Esophagus squamous epithelium (tissue), 5 donors: ENCODE data around the gene GALR3. TPM values are rescaled to one million over a fixed set of nuclear protein-coding genes. Genes with fewer than 3 reads are reported as not detected.
A peak's percentile ranks its signal among the peaks of the same experiment; 100 is the strongest.

Experiments
- DNase-seq: peaks from one replicate; lab custom pipeline; 2025; lab: John Stamatoyannopoulos, UW
- H3K27ac ChIP-seq, 4 donors: fragments of 200-600 bp; sonication (generic); one replicate each; pipeline ENCODE4 v1.5.1; 2016 to 2019; ENCODE audit warnings: mild to moderate bottlenecking in 1 of 4
- H3K27me3 ChIP-seq, 4 donors: fragments of 200-600 bp; sonication (generic); 1 replicate in 3 of 4; 2 replicates in 1 of 4; pipeline versions ENCODE4 v1.5.1 to v1.6.0; 2017 to 2021; ENCODE audit warnings: antibody characterized with exemption in 1 of 4
- H3K36me3 ChIP-seq, 3 donors: fragments of 200-600 bp; sonication (generic); one replicate each; pipeline ENCODE4 v1.5.1; 2016 to 2019
- H3K4me1 ChIP-seq, 3 donors: fragments of 200-600 bp; sonication (generic); one replicate each; pipeline ENCODE4 v1.5.1; 2017 to 2019
- H3K4me3 ChIP-seq, 4 donors: fragments of 200-600 bp; sonication (generic); 1 replicate in 3 of 4; 2 replicates in 1 of 4; pipeline ENCODE4 v1.5.1; 2016 to 2019; ENCODE audit warnings: mild to moderate bottlenecking in 2 of 4, moderate library complexity in 1 of 4
- H3K9me3 ChIP-seq, 3 donors: fragments of 200-600 bp; sonication (generic); one replicate each; pipeline ENCODE4 v1.5.1; 2016 to 2019
- POLR2A ChIP-seq, 4 donors: fragments of 450-650 bp; IDR thresholded peaks; one replicate each; pipeline ENCODE4 v1.6.1; 2017; ENCODE audit warnings: antibody characterized with exemption in 4 of 4, mild to moderate bottlenecking in 4 of 4, moderate library complexity in 3 of 4
- WGBS, 2 donors: methylation state at CpG; one replicate each; pipeline ENCODE4 v1.1.5; 2018; 5-methylcytosine and 5-hydroxymethylcytosine counted together
- intact Hi-C: fragments of 100-400 bp; cut with DNase I; formaldehyde crosslinking; loops from one replicate; pipeline ENCODE4 v1.15.0; 2022
- total RNA-seq, 4 donors: library from RNA; depleted of rRNA; stranded (reverse); fragments of >200 nt; gene quantifications; one replicate each; pipeline ENCODE4 v1.1.0, GENCODE V29; 2016
- TF ChIP-seq, protein P1 (sequence below), 6 experiments: fragments of 450-650 bp in 4 of 6; fragments of 200-600 bp in 2 of 6; sonication (generic) in 2 of 6; IDR thresholded peaks; one replicate each; pipeline ENCODE4 v1.5.1; 2016 to 2019; ENCODE audit warnings: antibody characterized with exemption in 6 of 6, mild to moderate bottlenecking in 4 of 6, moderate library complexity in 4 of 6
- donor health status: DM: yes; HTN: yes; CAD: no.

The GALR3 gene
- total RNA-seq, 4 donors from 2014 or later, result not detected

GRCh38 chr22:37846433-37846832, 23.3 kb downstream of the GALR3 start:
- Histone ChIP-seq H3K36me3 (peaks cover 0 to 6% (median 3%) of the 10 kb centered on the region in 3 donors), H3K4me3 (no peak overlapping the region), H3K27me3 (no peaks in the 10 kb centered on the region), H3K9me3 (no peaks in the 10 kb centered on the region), H3K27ac (no peak overlapping the region), H3K4me1 (peaks cover 20 to 50% (median 26%) of the 10 kb centered on the region in 3 donors)
- TF ChIP-seq, protein P1, sequence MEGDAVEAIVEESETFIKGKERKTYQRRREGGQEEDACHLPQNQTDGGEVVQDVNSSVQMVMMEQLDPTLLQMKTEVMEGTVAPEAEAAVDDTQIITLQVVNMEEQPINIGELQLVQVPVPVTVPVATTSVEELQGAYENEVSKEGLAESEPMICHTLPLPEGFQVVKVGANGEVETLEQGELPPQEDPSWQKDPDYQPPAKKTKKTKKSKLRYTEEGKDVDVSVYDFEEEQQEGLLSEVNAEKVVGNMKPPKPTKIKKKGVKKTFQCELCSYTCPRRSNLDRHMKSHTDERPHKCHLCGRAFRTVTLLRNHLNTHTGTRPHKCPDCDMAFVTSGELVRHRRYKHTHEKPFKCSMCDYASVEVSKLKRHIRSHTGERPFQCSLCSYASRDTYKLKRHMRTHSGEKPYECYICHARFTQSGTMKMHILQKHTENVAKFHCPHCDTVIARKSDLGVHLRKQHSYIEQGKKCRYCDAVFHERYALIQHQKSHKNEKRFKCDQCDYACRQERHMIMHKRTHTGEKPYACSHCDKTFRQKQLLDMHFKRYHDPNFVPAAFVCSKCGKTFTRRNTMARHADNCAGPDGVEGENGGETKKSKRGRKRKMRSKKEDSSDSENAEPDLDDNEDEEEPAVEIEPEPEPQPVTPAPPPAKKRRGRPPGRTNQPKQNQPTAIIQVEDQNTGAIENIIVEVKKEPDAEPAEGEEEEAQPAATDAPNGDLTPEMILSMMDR (IDR thresholded peaks at IDR 0.05), result no peak
- TF ChIP-seq POLR2A (IDR thresholded peaks at IDR 0.05), result no peak
- DNase-seq, result no peak
- intact Hi-C loops, result no loop called here
- WGBS, 2 donors, result 81 to 84% methylated on average over 2 of the region's 2 CpGs

DNA sequence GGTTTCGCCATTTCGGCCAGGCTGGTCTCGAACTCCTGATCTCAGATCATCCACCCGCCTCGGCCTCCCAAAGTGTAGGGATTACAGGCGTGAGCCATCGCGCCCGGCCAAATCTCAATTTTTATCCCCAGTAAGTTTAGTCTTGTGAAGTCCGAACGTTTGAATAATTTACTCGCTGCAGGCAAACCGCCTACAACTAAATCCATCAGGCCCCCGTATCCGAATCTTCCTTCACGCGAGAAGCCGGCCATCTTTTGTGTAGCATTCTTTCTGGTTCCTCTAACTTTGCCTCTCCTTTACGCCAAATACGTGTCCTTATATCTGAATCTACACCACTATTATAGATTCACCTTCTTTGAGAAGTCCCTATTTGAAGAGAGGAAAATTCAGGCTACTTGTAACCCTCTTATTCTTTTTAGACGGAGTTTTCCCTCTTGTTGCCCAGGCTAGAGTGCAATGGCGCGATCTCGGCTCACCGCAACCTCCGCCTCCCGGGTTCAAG, 25.5 kb downstream of the GALR3 start:
- Histone ChIP-seq H3K9me3 (no peaks in the 10 kb centered on the region), H3K4me1 (peaks cover 11 to 51% (median 15%) of the 10 kb centered on the region in 3 donors), H3K27ac (peak overlapping the region; percentile 90 to 96 (median 92)), H3K27me3 (no peaks in the 10 kb centered on the region), H3K4me3 (peak overlapping the region; percentile 66 to 91 (median 76)), H3K36me3 (peaks cover 0 to 28% (median 20%) of the 10 kb centered on the region in 3 donors)
- DNase-seq, result no peak
- intact Hi-C loops, result no loop called here
- no peak for TF ChIP-seq POLR2A (IDR thresholded peaks at IDR 0.05)
- TF ChIP-seq, protein P1 (IDR thresholded peaks at IDR 0.05), result no peak
- WGBS, 2 donors, result 27 to 49% methylated on average over 26 to 27 of the region's 27 CpGs

- 3 to 6% methylated on average over 9 to 13 of the region's 49 CpGs for WGBS, 2 donors
- peaks cover 0 to 34% (median 21%) of the 10 kb centered on the region in 3 donors for H3K36me3 ChIP-seq
- H3K27ac ChIP-seq, result peak within 1 kb of the TSS; percentile 90 to 96 (median 92)
- H3K4me1 ChIP-seq, result peaks cover 11 to 56% (median 15%) of the 10 kb centered on the region in 3 donors
- no peaks in the 10 kb centered on the region for H3K9me3 ChIP-seq
- intact Hi-C loops, result no loop called here
- peak in 3 of 4 donors; percentile 66 to 85 (median 84) for TF ChIP-seq POLR2A (IDR thresholded peaks at IDR 0.05)
- TF ChIP-seq, protein P1 (IDR thresholded peaks at IDR 0.05), result peak in 2 of 6 experiments; percentile 14
- peak within 1 kb of the TSS; percentile 66 to 91 (median 76) for H3K4me3 ChIP-seq
- no peaks in the 10 kb centered on the region for H3K27me3 ChIP-seq
- DNase-seq, result peak; percentile 41
Measured at GRCh38 chr22:37849089-37849751, 26.0 kb downstream of the GALR3 start, which contains the start of gene EIF3L. Gene EIF3L, plus strand, starts transcription at chr22:37849419. Its CDS starts 31 bp downstream, at chr22:37849450.

- H3K36me3 ChIP-seq, result peaks cover 0 to 50% (median 28%) of the 10 kb centered on the region in 3 donors
Measured at GRCh38 chr22:37850801-37851200, 27.6 kb downstream of the GALR3 start.

More at GRCh38 chr22:37850801-37851200, 27.6 kb downstream of the GALR3 start:
- TF ChIP-seq, protein P1 (IDR thresholded peaks at IDR 0.05), result no peak
- no peak for TF ChIP-seq POLR2A (IDR thresholded peaks at IDR 0.05)
- Histone ChIP-seq H3K27ac (no peak overlapping the region), H3K4me1 (peaks cover 11 to 64% (median 15%) of the 10 kb centered on the region in 3 donors), H3K27me3 (no peaks in the 10 kb centered on the region), H3K9me3 (no peaks in the 10 kb centered on the region), H3K4me3 (no peak overlapping the region)
- intact Hi-C loops, result no loop called here
- WGBS, 2 donors, result 65 to 73% methylated on average over 4 of the region's 4 CpGs
- DNase-seq, result no peak
